Neural progenitor cell (in vitro differentiated cells): ENCODE measurements around the gene KLRG1.

Source experiments
- CTCF ChIP-seq: fragments of 200-600 bp; sonication (generic); IDR thresholded peaks from 2 replicates; pipeline ENCODE4 v1.5.1; 2017; ENCODE audit warnings: antibody characterized with exemption, mild to moderate bottlenecking
- EZH2 ChIP-seq: fragments of 200-600 bp; sonication (generic); IDR thresholded peaks from 2 replicates; pipeline ENCODE4 v1.6.1; 2017; ENCODE audit warnings: antibody characterized with exemption, mild to moderate bottlenecking, moderate library complexity

GRCh38 chr12:9033265-9033887 is 44.0 kb downstream of the KLRG1 start:
- TF ChIP-seq CTCF (no peak), EZH2 (no peak)
